CD4-positive, alpha-beta T cell treated with Interferon gamma for 1 hour (primary cell): ENCODE data around the gene PFDN1.

Experiments
- DNase-seq: peaks from one replicate; pipeline ENCODE4 v3.0.0-alpha.2; 2020

Gene PFDN1

DNA sequence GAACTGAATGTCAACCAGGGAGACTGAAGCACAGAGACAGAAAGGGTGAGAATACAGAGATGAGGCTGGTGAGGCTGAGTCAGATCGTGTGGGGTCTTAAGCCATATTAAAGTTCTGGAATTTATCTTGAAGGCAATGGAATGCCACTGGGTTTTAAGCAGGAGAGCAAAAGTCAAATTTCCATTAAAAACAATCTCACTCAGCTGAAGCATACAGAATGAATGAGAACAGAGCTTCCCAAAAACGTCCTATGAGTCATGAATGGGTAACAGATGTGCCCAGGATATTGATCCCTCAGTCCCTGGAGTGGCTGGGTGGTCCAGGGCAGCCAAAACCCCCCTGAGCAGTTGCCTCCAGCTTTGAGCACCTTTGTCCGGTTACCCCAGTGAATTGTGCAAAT lies 44.9 kb downstream of the PFDN1 start:
- DNase-seq = no peak

GRCh38 chr5:140256726-140257125 lies 46.2 kb downstream of the PFDN1 start:
- DNase-seq = no peak

GRCh38 chr5:140255460-140256157 lies 47.3 kb downstream of the PFDN1 start:
- no peak for DNase-seq

DNA sequence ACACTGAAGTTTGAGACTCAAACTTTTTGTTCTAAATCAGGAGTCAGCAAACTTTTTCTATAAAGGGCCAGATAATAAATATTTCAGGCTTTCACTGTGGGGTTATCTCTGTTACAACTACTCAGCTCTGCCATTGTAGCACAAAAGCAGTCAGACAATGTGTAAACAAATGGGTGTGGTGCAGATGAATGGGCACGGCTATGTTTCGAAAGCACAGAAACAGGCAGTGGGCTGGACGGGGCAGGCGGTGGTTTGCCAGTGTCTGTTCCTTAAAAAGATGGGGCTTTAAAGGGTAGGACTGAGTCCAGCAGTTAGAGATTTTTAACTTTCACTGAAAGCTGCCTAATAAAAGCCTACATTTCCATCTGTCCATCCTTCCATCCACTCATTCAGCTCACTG lies 48.9 kb downstream of the PFDN1 start:
- peak; percentile 41 for DNase-seq

- DNase-seq = no peak
These were observed 50.3 kb downstream of the PFDN1 start for GRCh38 chr5:140252470-140253126.

- peak; percentile 70 for DNase-seq
These were observed 51.4 kb downstream of the PFDN1 start for GRCh38 chr5:140251527-140251973.

DNA sequence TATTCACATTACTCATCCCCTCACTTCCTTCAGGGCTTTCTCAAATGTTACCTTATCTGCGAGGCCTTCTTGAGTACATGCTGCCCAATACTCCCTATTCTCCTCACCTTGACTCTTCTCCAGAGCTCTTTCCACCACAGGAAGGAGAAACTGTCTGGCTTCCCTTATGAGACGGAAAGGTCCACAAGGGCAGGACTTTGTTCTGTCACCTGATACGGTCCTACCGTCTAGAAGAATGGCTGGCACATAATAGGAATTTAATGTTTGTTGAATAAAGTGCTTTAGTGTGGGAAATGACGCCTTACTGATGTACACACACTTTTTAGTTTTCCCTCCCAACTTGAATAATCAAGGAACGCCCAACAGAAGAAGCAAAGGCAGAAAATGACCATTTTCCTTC lies 52.5 kb downstream of the PFDN1 start:
- DNase-seq = no peak

DNA sequence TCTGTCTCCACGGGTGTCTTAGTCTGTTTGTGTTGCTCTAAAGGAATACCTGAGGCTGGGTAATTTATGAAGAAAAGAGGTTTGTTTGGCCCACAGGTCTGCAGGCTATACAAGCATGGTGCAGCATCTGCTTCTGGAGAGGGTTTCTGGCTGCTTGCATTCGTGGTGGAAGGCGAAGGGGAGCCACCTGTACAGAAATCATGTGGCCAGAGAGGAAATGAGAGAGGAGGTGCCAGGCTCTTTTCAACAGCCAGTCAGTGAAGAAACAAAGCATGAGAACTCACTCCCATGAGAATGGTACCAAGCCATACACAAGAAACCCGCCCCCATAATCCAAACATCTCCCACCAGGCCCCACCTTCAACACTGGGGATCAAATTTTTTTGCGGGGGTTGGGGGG lies 53.4 kb downstream of the PFDN1 start:
- DNase-seq = no peak

DNA sequence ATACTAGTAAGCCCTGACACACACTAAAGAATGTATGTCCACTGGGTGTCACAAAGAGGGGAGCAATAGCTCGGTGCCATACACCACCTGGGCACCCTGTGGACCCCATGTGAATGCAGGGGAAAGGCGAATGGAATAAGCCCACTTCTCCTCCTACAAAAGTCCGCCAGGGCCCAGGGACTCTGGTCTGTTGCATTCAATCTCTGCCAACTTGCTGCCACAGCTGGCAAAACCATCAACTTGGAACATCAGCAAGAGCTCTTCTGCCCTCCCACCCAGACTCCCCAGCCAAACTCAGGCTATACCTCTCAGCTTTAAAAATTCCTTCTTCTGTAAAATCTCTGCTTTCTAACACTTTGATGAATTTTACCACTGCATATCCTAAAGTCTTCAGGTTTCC lies 54.5 kb downstream of the PFDN1 start:
- no peak for DNase-seq

- DNase-seq = no peak
These were observed 56.4 kb downstream of the PFDN1 start for GRCh38 chr5:140246378-140247122.

DNA sequence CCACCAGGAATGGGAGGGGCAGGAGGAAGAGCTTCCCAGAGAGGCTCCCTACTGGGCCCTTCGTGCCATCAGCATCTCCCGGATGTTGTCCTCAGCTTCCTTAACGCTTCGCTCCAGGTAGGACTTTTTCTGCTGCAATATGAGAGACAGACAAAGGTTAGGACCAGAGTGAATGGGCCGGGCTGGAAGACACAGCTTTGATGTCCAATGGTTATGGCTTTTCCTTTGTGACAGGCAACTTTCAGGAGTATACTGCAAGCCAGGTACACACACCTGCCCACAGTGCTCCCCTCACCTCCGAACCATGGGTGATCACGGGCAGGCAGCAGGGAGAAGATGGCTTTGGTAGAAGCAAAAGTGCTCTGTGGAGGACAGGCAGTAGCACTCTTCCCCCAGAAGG lies 57.0 kb downstream of the PFDN1 start:
- no peak for DNase-seq

DNA sequence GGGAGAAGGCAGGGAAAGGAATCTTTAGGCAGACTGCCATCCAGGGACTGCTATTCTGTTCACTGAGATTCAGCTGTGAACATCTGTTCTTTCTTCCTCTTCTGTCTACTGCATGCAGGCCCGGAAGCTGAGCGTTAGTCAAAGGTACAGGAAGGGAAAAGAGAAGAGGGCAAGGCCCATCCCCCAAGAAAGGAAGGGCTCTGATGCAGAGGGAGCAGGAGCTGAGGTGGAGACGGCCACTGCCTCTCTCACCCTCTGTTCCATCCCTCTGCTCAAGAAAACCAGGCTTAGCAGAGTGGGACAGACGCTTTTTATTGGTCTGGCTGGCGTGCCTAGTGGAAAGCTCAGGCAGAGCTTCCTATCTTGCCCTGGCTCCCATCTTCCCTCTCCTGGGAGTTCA lies 57.6 kb downstream of the PFDN1 start:
- peak; percentile 33 for DNase-seq

DNA sequence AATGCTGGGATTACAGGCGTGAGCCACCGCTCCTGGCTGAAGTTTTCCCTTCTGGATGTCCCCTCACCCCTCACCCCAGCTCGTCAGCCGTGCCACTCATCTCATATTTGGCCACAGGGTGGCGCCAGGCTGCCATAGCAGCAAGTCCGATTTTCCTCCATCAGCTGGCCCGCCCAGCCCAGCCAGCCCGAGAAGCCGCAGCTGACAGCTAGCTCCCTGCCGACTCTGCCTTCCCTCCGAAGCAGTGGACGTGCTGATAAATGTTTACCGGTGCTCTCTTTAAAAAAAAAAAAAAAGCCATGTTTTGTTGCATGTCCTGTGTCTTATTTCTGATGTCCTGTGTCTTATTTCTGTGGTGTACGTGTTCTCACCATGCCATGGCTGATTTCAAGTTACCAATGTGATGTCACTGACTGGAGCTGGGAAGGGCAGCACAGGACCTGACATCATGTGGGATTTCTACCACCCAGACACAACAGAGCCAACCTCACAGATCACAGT lies 58.3 kb downstream of the PFDN1 start:
- DNase-seq = peak; percentile 78

GRCh38 chr5:140243706-140244250 lies 59.1 kb downstream of the PFDN1 start:
- DNase-seq = no peak

DNA sequence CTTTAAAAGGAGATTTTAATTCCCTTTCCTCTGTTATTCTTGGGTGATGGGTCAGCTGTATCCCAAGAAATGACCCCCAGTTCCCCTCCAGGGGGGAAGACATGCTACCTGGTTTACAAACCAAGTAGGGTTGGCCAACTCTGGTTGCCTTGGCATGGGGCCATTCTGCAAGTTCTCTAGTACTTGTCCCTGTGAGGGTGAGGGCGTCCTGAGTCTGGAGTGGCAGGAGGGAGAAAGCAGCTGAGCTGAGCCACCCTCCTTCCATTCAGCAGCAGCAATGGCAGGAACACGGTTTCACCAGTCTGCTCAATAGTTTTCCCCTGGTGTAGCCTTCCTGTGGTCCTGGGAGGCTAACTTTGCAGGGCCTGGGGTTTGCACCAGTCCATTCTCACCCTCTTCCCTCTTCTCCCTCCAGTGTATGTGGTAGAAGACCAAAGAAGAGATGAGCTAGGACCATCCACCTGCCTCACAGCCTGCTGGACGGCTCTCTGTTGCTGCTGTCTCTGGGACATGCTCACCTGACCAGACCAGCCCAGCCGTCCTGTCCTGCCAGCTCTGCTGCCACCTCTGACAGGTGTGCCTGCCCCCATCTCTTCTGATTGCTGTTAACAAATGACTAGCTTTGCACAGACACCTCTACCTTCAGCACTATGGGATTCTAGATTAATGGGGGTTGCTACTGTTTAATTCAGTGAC lies 59.9 kb downstream of the PFDN1 start:
- DNase-seq = no peak

DNA sequence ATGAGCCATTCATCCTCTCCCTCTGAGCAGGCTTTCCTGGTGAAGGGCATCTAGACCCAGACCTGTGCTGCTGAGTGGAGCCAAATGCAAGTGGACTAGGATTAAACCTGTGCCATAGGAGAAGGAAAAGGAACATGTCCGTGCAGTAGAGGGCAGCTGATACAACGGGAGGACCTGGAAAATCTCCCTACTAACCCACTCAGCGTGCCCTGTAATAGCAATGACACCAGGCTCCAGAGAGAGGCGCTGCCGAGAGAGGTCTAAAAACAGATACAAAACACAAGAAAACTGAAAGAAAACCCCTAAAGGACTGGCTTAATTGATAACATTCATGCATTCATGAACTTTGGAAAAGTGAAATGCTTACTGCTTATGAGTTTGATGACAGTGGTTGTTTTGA lies 60.8 kb downstream of the PFDN1 start:
- no peak for DNase-seq

DNA sequence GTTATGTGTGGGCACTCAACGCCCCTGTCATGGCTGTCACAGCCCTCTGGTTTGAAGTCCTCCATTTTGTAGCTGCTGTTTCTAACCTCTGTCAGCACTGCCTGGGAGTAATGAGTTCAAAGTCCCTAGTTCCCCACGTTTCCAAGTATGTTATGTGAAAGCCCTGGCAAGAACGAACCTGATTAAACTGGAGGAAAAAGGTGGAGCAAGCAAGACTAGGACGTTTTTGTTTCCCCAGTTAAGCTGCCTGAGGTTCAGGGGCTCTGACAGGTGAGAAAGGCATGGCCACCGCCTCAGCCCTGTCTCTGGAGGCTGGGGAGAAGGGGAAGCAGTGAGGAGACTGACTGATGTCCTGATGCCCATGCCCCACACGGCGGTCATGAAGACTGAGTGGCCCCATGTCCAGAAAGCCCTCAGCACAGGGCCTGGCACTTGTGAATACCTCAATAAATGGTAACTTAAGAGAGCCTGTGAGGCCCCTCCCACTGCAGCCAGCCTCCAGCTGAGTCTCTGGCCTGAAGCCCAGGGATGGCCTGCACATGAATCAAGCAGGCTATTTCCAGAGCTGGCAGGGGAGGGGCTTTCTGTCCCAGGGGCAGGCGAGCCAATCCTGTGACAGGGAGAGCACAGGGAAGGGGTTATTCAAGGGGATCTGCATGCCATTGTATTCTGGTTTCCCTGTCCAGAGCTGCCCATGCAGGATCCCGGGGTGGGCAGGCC lies 61.8 kb downstream of the PFDN1 start:
- no peak for DNase-seq

DNA sequence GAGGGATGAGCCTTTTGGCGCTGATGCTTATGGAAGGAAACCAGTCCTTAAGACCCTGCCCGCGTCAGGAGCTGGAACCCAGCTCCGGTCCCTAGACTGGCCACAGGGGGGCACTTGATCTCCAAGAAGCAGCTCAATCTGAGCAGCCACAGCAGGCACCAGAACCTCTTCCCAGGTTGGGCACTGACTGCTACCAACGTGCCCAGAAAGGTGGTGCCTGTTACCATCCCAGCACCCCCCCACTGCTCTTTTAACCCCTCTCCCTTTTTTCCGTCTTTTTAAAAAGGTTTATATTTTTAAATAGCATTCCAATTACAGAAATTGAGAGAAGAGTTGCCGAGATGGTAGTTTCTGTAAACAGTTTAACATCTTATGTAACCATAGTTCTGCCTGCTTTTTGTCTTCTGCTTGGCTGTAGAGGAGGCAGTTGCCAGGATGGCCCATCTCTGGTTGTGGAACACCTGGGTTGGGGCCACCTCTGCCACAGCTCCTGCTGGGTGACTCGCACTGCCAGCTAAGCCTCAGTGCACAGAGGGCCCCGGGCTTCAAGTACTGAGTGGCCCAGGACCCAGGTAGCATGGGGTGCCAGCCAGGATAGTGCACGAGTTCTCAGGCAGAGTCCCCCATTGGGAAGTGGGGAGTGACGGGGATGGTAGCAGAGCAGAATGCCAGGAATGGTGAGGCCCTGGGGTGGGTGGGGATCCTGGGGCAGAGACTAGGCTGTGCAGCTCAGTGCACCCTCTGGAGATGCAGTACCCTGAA lies 62.8 kb downstream of the PFDN1 start:
- DNase-seq = peak; percentile 46

GRCh38 chr5:140239461-140239860 lies 63.4 kb downstream of the PFDN1 start:
- no peak for DNase-seq

DNA sequence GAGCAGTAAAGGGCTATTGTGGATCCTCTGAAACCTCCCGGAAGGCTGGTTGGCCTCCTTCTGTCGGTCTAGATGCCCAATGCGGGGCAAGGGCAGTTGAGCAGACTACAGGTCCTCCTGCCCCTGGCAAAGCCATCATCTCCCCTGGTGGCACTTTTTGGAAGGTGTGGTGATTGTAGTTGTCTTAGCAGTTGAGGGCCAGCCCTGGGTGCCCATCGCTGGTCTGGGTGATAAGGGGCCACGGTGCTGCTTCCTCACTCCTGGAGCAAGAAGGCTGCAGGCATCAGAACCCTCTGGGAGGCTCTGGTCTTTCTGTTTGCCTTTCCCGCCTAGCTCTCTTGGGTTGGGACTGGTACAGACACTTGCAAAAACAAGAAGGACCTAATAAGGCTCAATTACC lies 64.1 kb downstream of the PFDN1 start:
- no peak for DNase-seq

DNA sequence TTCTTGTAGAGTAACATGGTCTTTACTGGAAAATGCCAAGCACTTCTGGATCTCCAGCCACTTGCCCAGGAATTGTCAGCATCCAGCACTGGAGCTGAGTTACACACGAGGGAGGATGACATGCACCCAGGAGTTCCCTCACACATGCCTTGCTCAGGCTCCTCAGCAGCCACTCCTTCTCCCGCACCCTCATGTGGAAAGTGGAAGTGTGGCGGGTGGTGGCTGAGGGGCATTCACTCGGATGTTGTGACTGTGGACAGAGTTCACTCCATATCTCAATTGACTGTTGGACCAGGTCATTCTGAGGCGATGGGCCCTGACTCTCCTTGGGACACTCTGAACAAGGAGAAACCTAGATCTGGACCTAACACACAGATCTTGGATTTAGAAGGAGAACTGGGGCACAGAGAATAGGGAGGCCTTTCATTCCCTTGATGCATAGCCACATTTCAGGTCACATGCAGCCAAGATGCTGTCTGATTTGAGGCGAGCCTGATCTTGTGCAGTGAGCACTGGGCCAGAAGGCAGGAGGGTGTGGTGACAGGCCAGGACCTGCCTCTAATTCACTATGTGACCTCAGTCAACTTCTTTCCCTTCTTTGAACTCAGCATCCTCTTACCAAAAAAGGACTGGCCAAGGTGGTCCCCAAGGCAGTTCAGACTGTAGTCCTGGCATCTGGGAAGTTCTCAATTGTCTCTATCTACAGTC lies 65.9 kb downstream of the PFDN1 start:
- DNase-seq = peak; percentile 5
